Activated T-cell treated with anti-CD3 and anti-CD28 coated beads for 1 hour (primary cell): ENCODE data around the gene HOXB7.

Experiments used
- DNase-seq: peaks from one replicate; pipeline ENCODE4 v3.0.0-alpha.2; 2020; ENCODE audit warnings: low read depth

HOXB7 gene

GRCh38 chr17:48565925-48566710 lies 44.7 kb downstream of the HOXB7 start:
- DNase-seq, result no peak

- no peak for DNase-seq
These were observed 45.7 kb downstream of the HOXB7 start for GRCh38 chr17:48565022-48565554.

- DNase-seq, result no peak
These were observed 46.4 kb downstream of the HOXB7 start for GRCh38 chr17:48564188-48565021.

GRCh38 chr17:48563867-48564187 lies 47.0 kb downstream of the HOXB7 start:
- DNase-seq, result no peak

GRCh38 chr17:48563385-48563838 lies 47.4 kb downstream of the HOXB7 start:
- DNase-seq, result no peak

GRCh38 chr17:48562934-48563333 lies 47.9 kb downstream of the HOXB7 start:
- DNase-seq, result no peak

GRCh38 chr17:48561884-48562810 lies 48.7 kb downstream of the HOXB7 start:
- no peak for DNase-seq

- DNase-seq, result no peak
These were observed 50.7 kb downstream of the HOXB7 start for GRCh38 chr17:48559840-48560817.

- DNase-seq, result no peak
These were observed 51.5 kb downstream of the HOXB7 start for GRCh38 chr17:48559122-48559839.

GRCh38 chr17:48558831-48559121 lies 52.0 kb downstream of the HOXB7 start:
- no peak for DNase-seq

- no peak for DNase-seq
These were observed 52.6 kb downstream of the HOXB7 start for GRCh38 chr17:48558057-48558830.
